Measurements from ENCODE around the gene RMI1.
"Not testable (repeated sequence)": the region's sequence is repeated elsewhere in the genome, so short reads cannot be mapped to it uniquely, and the experiment has no call there.

The RMI1 gene

GRCh38 chr9:84007662-84008061 is 27.1 kb downstream of the RMI1 start:
- DNase-seq (ENCODE audit: low read depth) = no peak

GRCh38 chr9:84024041-84024575 is 43.5 kb downstream of the RMI1 start:
- no peak for DNase-seq (ENCODE audit: low read depth)

- DNase-seq (ENCODE audit: low read depth) = no peak
Measured at GRCh38 chr9:84027201-84027600, 46.6 kb downstream of the RMI1 start.

GRCh38 chr9:84031534-84031933 is 50.9 kb downstream of the RMI1 start:
- DNase-seq (ENCODE audit: low read depth) = no peak

GRCh38 chr9:84041857-84042256 is 61.3 kb downstream of the RMI1 start:
- DNase-seq (ENCODE audit: low read depth) = not testable (repeated sequence)

- DNase-seq (ENCODE audit: low read depth) = no peak
Measured at GRCh38 chr9:84045481-84046097, 65.0 kb downstream of the RMI1 start.

Data from HS-27A (cell line).